Retinal pigment epithelial cell (primary cell): ENCODE measurements around the gene SRGAP1.
A peak's percentile ranks its signal among the peaks of the same experiment; 100 is the strongest.

Experiments
- DNase-seq: peaks from one replicate; pipeline ENCODE4 v3.0.0-alpha.2; 2010; ENCODE audit warnings: low read depth
- H3K4me3 ChIP-seq: 2 replicates; pipeline ENCODE4 v1.5.1; 2011; ENCODE audit warnings: mild to moderate bottlenecking, low read length, control low read depth, moderate library complexity
- TF ChIP-seq, protein P1 (sequence below): conservative IDR thresholded peaks from 2 replicates; pipeline ENCODE4 v1.5.1; 2011; ENCODE audit warnings: low read depth, low read length, control low read depth, inconsistent platforms

The SRGAP1 gene

DNA sequence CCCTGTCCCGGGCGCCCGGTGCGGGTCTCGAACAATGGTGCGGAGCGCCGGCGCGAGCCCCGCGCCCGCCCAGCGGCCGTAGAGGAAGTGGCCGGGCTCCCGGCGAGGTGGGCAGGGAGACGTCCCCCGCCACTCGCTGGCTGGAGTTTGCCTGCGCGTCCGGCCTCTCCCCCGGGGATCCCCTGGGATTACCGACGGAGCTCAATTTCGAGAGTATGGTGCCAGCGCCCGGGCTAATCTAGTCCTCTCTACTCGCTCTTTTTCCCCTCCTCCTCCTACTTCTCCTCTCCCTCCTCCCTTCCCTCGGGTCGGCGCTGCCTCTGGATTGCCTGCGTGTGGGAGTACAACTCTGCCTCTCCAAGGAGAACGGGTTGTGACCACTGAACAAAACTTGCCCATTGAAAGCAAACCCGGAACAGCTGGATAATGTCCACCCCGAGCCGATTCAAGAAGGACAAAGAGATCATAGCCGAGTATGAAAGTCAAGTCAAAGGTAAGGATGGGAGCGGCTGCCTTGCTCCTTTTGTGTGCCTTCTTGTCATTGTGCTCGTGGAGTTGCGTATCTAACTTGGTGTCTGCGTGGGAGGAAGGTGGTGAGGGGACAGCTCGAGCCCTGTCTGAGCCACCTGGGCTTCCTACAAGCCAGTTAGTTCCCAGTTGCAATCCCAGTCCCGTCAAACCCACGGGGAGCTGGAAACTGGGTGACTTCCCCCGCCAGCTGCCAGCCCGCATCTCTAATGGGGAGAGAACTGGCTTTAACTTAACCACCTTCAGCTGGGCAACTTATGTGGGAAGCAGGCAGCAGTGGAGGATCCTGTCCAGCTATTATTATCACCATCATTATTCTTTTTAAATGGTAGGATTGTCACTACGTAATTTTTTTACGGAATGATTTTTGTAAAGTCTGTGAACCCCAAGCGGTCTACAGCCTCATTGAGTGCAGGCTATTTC lies at the start of gene SRGAP1:
SRGAP1 (plus strand) TSS at position 310 of the 951 bp plus-strand sequence; CDS start at position 427, 117 bp downstream.
- TF ChIP-seq, protein P1, sequence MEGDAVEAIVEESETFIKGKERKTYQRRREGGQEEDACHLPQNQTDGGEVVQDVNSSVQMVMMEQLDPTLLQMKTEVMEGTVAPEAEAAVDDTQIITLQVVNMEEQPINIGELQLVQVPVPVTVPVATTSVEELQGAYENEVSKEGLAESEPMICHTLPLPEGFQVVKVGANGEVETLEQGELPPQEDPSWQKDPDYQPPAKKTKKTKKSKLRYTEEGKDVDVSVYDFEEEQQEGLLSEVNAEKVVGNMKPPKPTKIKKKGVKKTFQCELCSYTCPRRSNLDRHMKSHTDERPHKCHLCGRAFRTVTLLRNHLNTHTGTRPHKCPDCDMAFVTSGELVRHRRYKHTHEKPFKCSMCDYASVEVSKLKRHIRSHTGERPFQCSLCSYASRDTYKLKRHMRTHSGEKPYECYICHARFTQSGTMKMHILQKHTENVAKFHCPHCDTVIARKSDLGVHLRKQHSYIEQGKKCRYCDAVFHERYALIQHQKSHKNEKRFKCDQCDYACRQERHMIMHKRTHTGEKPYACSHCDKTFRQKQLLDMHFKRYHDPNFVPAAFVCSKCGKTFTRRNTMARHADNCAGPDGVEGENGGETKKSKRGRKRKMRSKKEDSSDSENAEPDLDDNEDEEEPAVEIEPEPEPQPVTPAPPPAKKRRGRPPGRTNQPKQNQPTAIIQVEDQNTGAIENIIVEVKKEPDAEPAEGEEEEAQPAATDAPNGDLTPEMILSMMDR = peak; percentile 6
- no peak for DNase-seq
- H3K4me3 ChIP-seq = peak within 1 kb of the TSS; percentile 98

DNA sequence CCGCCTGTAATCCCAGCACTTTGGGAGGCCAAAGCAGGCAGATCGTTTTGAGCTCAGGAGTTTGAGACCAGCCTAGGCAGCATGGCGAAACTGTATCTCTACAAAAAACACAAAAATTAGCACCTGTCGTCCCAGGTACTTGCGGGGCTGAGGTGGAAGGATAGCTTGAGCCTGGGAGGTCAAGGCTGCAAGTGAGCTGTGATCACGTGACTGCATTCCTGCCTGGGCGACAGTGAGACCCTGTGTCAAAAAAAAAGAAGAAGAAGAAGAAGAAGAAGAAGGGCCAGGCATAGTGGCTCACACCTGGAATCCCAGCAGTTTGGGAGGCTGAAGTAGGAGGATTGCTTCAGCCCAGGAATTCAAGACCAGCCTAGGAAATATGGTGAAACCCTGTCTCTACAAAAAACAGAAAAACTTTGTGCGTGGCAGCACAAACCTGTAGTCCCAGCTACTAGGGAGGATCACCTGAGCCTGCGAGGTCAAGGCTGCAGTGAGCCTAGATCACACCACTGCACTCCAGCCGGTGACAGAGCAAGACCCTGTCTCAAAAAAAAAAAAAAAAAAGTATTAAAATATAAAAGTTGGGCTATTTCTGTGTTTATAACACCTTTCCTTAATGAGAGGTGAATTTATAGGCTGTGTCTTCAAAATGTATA lies 49.3 kb upstream of the SRGAP1 start:
- DNase-seq = no peak
- TF ChIP-seq, protein P1 = no peak
- no peak overlapping the region for H3K4me3 ChIP-seq

DNA sequence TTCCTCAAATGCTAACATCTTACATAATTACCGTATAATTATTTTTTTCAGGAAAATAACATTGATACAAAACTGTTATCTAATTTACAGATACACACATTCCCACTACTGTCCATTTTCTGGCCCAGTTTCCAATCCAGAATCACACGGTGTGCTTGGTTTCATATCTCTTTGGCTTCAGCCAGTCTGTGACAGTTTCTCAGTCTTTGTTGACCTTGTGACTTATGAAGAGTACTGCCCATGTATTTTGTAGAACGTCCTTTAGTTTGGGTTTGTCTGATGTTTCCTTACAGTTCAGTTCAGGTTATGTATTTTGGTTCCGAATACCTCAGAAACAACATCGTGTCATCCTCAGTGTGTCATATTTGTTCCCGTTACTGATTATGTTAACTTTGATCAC lies 48.6 kb upstream of the SRGAP1 start:
- no peak overlapping the region for H3K4me3 ChIP-seq
- no peak for DNase-seq
- TF ChIP-seq, protein P1 = no peak

- DNase-seq = no peak
- TF ChIP-seq, protein P1 = peak; percentile 52
- no peak overlapping the region for H3K4me3 ChIP-seq
Observed at GRCh38 chr12:63802012-63802608, 42.4 kb upstream of the SRGAP1 start.

- DNase-seq = no peak
- no peak overlapping the region for H3K4me3 ChIP-seq
- TF ChIP-seq, protein P1 = no peak
Observed at GRCh38 chr12:63804746-63805145, 39.8 kb upstream of the SRGAP1 start.

GRCh38 chr12:63805704-63806672 lies 38.5 kb upstream of the SRGAP1 start:
- no peak for DNase-seq
- TF ChIP-seq, protein P1 = no peak

More at GRCh38 chr12:63805704-63806672, 38.5 kb upstream of the SRGAP1 start:
- H3K4me3 ChIP-seq = no peak overlapping the region
